Inflammatory macrophage (primary cell): ENCODE measurements around the gene MAP2K4.
"Not testable (repeated sequence)": the region's sequence is repeated elsewhere in the genome, so short reads cannot be mapped to it uniquely, and the experiment has no call there.

Source experiments
- DNase-seq, 2 donors: peaks; one replicate each; pipeline ENCODE4 v3.0.0-alpha.2; 2020 to 2022

Gene MAP2K4

GRCh38 chr17:12094336-12094735 is 73.7 kb downstream of the MAP2K4 start:
- DNase-seq = no peak

DNA sequence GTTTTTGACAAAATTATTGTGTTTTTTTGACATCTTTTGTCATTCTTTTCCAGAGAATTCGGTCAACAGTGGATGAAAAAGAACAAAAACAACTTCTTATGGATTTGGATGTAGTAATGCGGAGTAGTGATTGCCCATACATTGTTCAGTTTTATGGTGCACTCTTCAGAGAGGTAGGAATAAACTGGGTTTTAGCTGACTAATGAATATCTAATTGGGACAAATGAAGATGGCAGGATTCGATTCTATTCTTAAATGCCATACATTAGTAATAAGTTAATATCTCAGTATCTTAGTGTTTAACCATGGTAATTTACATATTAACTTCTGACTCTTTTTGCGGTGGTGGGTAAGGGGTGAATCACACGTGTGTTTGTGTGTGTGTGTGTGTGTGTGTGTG is 74.8 kb downstream of the MAP2K4 start:
- DNase-seq = no peak

DNA sequence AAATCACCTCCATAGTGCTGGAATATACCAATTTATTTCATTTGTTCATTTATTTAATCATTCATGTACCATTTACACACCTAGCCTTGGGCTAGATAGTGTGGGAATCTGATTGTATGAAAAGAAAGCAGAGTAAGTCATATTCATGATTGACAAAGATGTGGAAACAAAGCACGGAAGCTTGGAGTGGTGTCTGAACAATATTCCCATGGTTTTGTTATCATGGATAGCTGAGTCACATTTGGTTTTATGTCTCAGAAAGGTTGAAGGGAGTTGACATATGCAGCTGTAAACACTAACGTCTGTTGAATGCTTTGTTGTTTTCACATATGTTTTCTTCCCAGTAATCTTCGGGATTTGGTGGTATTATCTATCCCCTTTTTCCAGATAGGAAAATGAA is 76.6 kb downstream of the MAP2K4 start:
- DNase-seq = no peak

DNA sequence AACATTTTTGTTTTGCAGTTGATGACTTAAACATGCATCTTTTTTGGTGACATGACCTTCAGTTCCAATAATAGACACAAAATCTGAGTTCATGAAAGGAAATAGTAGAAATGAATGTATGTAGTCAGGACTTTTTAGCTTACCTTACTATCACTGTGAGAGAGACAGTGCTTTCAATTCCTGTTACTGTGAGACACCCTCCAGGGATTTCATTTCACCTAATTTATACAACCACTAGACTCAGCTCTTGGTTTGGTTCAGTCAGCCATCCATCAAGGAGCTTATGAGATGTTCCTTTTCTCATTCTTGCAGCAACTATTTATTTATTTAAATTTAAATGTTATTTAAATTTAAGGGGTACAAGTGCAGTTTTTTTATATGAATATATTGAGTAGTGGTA is 77.9 kb downstream of the MAP2K4 start:
- DNase-seq = no peak

DNA sequence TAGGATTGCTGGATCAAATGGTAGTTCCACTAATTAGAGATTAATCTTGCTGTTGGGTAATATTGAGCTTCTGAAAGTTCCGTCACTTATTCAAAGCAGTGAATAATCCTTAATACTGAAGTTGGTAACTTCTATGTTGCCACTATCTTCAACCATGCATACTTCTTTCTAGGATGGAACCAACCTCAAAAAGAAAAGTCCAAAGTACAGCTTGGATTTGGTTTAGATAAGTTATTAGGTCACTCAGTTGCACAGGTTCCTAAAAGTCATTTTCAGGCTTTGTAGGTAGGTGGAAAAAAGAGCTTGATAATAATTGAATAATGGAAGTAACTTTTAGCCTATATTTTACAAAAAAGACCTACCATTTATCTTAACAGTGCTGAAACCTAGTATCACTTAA is 78.7 kb downstream of the MAP2K4 start:
- DNase-seq = no peak

- DNase-seq = no peak
These were observed 84.2 kb downstream of the MAP2K4 start for GRCh38 chr17:12104831-12105230.

DNA sequence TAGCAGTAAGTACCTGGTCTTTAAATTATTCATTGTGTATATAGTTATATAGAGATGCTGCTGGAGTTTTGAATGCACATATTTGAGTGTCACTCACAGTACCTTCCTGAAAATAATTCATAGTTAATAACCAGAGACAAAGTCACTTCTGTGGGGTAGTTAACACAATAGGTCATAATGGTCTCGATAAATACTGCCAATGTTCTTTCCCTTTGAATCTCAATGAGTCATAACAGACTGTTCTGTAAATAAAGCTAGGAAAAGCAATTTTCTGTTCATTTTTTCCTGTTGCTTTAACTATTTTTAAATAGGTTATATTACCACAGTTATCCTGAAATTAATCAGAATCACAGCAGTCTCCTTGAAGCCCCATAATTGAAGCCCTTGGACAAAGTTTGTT is 87.2 kb downstream of the MAP2K4 start:
- DNase-seq = no peak

DNA sequence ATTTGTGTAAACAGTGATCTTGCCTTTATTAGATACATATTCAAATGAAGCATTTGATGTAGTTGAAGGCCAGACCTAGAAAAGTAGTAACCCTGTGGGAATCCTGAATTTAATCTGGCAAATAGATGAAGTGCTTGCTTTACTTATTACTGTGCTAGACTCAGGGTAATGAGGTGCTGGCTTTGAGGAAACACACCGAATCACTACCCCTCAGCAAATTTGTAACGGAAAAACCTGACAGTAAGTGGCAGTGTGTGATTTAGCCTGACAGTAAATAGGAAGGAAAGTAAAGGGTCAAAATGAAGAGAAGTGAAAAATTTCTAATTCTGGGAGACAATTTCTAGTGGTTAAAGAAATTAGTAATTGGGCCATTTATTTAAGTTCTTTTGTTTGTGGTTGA is 90.2 kb downstream of the MAP2K4 start:
- no peak for DNase-seq

GRCh38 chr17:12113156-12113555 is 92.5 kb downstream of the MAP2K4 start:
- no peak for DNase-seq

GRCh38 chr17:12114686-12115418 is 94.2 kb downstream of the MAP2K4 start:
- DNase-seq = no peak

- DNase-seq = no peak
These were observed 95.5 kb downstream of the MAP2K4 start for GRCh38 chr17:12116143-12116542.

- DNase-seq = no peak
These were observed 97.9 kb downstream of the MAP2K4 start for GRCh38 chr17:12118617-12119016.

- DNase-seq = no peak
These were observed 101.4 kb downstream of the MAP2K4 start for GRCh38 chr17:12122075-12122474.

DNA sequence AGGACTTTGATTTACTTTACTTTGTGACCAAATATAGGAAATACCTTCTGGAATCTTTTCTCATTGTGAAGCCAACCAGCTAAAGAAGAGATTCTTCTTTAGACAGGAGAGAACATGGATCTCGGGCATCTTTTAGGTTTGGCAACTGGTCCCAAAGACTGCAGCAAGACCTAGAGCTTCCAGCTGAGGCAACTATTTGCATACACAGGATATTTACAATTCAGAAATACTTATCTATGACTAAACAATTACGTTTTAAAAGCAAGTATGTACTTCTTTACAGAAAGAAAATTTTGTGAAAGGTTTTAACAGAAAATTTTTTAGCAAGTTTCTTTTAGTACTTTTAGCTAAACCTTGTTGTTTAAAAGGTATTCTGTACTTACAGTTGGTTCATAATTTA is 106.5 kb downstream of the MAP2K4 start:
- no peak for DNase-seq

- no peak for DNase-seq
These were observed 107.0 kb downstream of the MAP2K4 start for GRCh38 chr17:12127667-12128066.

DNA sequence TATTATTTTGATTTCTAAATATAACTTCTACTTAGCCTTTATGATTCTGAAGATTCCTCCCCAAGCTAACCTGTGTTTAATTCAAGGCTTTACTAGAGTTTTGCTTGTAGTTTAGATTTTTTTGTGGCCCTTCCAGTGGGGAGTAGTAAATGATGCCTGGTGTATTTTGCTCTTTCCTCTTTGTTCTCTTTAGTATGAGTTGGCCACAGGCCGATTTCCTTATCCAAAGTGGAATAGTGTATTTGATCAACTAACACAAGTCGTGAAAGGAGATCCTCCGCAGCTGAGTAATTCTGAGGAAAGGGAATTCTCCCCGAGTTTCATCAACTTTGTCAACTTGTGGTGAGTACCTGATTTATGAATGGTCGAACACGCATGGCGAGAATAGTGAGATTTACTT is 108.3 kb downstream of the MAP2K4 start:
- DNase-seq = no peak

DNA sequence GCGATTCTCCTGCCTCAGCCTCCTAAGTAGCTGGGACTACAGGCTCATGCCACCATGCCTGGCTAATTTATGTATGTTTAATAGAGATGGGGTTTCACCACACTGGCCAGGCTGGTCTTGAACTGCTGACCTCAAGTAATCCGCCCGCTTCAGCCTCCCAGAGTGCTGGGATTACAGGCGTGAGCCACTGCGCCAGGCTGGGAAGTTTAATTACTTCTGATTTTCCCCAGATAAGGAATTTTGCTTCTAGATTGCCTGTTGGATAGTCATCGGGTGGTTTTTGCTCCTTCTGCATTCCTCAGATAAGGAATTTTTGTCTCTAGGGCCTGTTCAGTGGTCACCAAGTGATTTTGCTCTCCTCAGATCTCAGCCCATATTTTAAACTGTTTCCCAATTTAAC is 112.5 kb downstream of the MAP2K4 start:
- DNase-seq = no peak

DNA sequence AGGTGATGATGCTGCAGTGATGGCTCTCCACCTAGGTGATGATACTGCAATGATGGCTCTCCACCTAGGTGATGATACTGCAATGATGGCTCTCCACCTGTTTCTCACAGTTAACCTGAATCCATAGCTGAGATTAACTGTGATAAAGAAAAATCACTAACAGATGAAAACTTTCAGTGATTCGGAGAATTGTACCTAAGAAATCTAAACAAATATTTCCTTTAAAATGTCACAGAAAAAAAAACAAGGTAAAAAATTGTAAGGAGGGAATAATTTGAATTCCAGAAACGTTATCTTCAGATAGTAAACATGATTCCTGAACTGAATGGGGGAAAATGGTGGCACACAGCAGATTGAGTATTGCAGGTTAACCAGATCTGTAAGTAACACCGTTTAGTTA is 113.4 kb downstream of the MAP2K4 start:
- no peak for DNase-seq

GRCh38 chr17:12134587-12134986 is 113.9 kb downstream of the MAP2K4 start:
- no peak for DNase-seq

DNA sequence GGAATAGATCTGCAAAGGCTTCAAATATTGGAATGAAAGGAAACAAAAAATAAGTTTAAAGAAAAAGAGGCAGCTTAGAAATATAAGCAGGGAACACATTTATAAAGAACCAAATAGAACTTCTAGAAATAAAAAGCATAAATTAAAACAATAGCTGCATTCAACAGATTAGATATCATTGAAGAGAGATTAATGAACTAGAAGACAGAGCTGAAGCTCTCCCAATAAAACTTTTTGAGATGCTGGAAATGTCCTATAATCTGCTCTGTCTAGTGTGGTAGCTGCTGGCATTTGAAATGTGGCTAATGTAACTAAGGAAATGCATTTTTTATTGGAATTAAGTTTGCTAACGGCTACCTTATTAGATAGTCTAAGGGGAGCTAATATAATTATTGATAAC is 115.6 kb downstream of the MAP2K4 start:
- no peak for DNase-seq

DNA sequence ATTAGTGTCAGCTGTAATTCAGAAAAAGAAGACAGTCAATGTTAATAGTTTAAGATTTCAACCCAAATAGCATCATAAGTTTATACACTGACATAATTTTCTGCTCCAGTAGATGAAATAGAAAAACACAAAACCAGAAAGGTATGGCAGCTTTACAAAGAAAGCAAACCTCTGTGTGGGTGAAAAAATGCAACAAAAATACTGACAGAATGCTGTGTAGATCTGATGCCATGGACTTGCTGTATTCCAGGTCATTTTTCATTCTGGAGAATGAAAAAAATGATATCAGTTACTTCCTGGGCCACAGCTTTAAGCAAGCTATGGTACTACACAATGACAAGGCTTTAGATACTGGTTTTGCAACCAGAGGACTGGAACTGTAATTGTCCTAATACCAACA is 116.0 kb downstream of the MAP2K4 start:
- no peak for DNase-seq

- no peak for DNase-seq
These were observed 117.2 kb downstream of the MAP2K4 start for GRCh38 chr17:12137859-12138258.

- DNase-seq = no peak
These were observed 120.0 kb downstream of the MAP2K4 start for GRCh38 chr17:12140685-12141084.

DNA sequence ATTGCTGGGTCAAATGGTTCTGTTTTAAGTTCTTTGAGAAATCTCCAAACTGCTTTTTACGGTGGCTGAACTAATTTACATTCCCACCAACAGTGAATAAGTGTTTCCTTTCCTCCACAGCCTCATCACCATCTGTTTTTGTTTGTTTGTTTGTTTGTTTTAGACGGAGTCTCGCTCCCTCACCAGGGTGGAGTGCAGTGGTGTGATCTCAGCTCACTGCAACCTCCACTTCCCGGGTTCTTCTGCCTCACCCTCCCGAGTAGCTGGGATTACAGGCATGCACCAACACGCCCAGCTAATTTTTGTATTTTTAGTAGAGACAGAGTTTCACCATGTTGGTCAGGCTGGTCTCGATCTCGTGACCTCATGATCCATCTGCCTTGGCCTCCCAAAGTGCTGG is 141.5 kb downstream of the MAP2K4 start:
- not testable (repeated sequence) for DNase-seq

GRCh38 chr17:12164085-12164484 is 143.4 kb downstream of the MAP2K4 start:
- DNase-seq = no peak
